ENCODE data around the gene SGCD.

- no peak for TF ChIP-seq CTCF (IDR thresholded peaks at IDR 0.05)
- TF ChIP-seq POLR2A (IDR thresholded peaks at IDR 0.05) = no peak
- TF ChIP-seq POLR2AphosphoS5 (IDR thresholded peaks at IDR 0.05) = no peak
Observed at GRCh38 chr5:156469636-156470035, 142.7 kb downstream of the SGCD start.

Measured in stomach (tissue), 4 donors.